ENCODE measurements around the gene TNFSF8.

- TF ChIP-seq POLR2A (IDR thresholded peaks at IDR 0.05) (no peak), POLR2AphosphoS5 (IDR thresholded peaks at IDR 0.05) (no peak), CTCF (IDR thresholded peaks at IDR 0.05) (no peak)
Measured at GRCh38 chr9:114954956-114955582, 24.7 kb upstream of the TNFSF8 start.

All from upper lobe of left lung (tissue), 4 donors.